Ovary (tissue), 9 donors: Measurements from ENCODE around the gene ITPKA. TPM values are rescaled to one million over a fixed set of nuclear protein-coding genes. Genes with fewer than 3 reads are reported as not detected.

Experiments used
- DNase-seq, 5 donors: peaks; one replicate each; pipeline ENCODE4 v3.0.0-alpha.2; 2019 to 2020
- H3K27ac ChIP-seq, 2 donors: fragments of 200-600 bp; one replicate each; pipeline versions ENCODE4 v1.5.1 to v1.8.0; 2019 to 2022
- H3K27me3 ChIP-seq: fragments of 200-600 bp; one replicate; pipeline ENCODE4 v1.8.0; 2022
- H3K36me3 ChIP-seq: fragments of 200-600 bp; sonication (generic); one replicate; pipeline ENCODE4 v1.5.1; 2019
- H3K4me1 ChIP-seq: one replicate; pipeline ENCODE4 v1.8.1; 2013; ENCODE audit warnings: mild to moderate bottlenecking, moderate library complexity; ENCODE audit not compliant: insufficient read depth
- H3K4me3 ChIP-seq: fragments of 200-600 bp; sonication (generic); one replicate; pipeline ENCODE4 v1.5.1; 2017
- H3K9me3 ChIP-seq, 2 donors: fragments of 200-600 bp in 1 of 2; sonication (generic) in 1 of 2; one replicate each; pipeline versions ENCODE4 v1.5.1 to v1.8.1; 2013 to 2019; ENCODE audit warnings: mild to moderate bottlenecking in 1 of 2, moderate library complexity in 1 of 2
- EP300 ChIP-seq: sonication (generic); formaldehyde crosslinking; IDR thresholded peaks from one replicate; pipeline ENCODE4 v1.6.1; 2017; ENCODE audit warnings: antibody characterized with exemption
- POLR2A ChIP-seq: fragments of 450-650 bp; IDR thresholded peaks from one replicate; pipeline ENCODE4 v1.6.1; 2017; ENCODE audit warnings: antibody characterized with exemption, mild to moderate bottlenecking, moderate library complexity
- WGBS, 3 donors: extraction: QIAGEN DNeasy Blood & Tissue Kit in 1 of 3; methylation state at CpG; one replicate each; pipeline versions ENCODE4 v1.1.5 to v1.1.7; 2013 to 2017; 5-methylcytosine and 5-hydroxymethylcytosine counted together
- intact Hi-C, 4 donors: fragments of 100-400 bp; cut with DNase I; formaldehyde crosslinking; loops; one replicate each; pipeline versions ENCODE4 v1.11.0 to v1.15.1; 2022 to 2023
- polyA plus RNA-seq, 2 donors: library from polyadenylated mRNA; stranded (reverse); fragments of 200-250 nt in 1 of 2; fragments of 350-450 nt in 1 of 2; fragmentation: Illumina TruSeq in 1 of 2; extraction: RNeasy Lipid Tissue Mini Kit (QIAGEN cat#74804) in 1 of 2; gene quantifications; one replicate each; pipeline ENCODE4 v1.2.3, GENCODE V29; 2013 to 2014
- total RNA-seq, 7 donors: library from RNA; depleted of rRNA in 2 of 7; stranded (reverse); fragments of >200 nt in 2 of 7; fragmentation: NEBNext Ultra II Directional in 3 of 7; extraction: Animal tissue kit (Norgen Biotek cat#: 25700) in 3 of 7; gene quantifications; one replicate each; pipeline versions ENCODE4 v1.1.0 to v1.2.4, GENCODE V29; 2016 to 2023
- TF ChIP-seq, protein P1 (sequence below), 3 donors: fragments of 450-650 bp in 2 of 3; fragments of 200-600 bp in 1 of 3; IDR thresholded peaks; one replicate each; pipeline versions ENCODE4 v1.5.1 to v1.8.0; 2016 to 2022; ENCODE audit warnings: antibody characterized with exemption in 3 of 3, mild to moderate bottlenecking in 1 of 3
- donor health status: DM: no; HTN: no; CAD: no; lungs with moderate emphysema.
- donor health status: DM: no; HTN: no; CAD: no.
- donor health status: Bipolar disorder and iron deficiency.
- donor health status: DM: yes; HTN: yes; CAD: no.
- donor health status: DM: no; HTN: no; CAD: no.
- donor health status: DM: yes; HTN: yes; CAD: no.

Gene ITPKA
- total and polyA plus RNA-seq, 9 donors: 0.11 to 0.82 (median 0.48) TPM

- 90 to 92% (median 91%) methylated on average over 11 of the region's 11 CpGs for WGBS, 3 donors
- no peaks in the 10 kb centered on the region for H3K4me1 ChIP-seq
- H3K4me3 ChIP-seq: no peak overlapping the region
- no peak overlapping the region for H3K27ac ChIP-seq
- H3K9me3 ChIP-seq: no peaks in the 10 kb centered on the region
- no peak for DNase-seq
- intact Hi-C loops: no loop called here
- no peaks in the 10 kb centered on the region for H3K36me3 ChIP-seq
- H3K27me3 ChIP-seq: no peaks in the 10 kb centered on the region
- TF ChIP-seq EP300 (no peak), POLR2A (no peak)
- TF ChIP-seq, protein P1, sequence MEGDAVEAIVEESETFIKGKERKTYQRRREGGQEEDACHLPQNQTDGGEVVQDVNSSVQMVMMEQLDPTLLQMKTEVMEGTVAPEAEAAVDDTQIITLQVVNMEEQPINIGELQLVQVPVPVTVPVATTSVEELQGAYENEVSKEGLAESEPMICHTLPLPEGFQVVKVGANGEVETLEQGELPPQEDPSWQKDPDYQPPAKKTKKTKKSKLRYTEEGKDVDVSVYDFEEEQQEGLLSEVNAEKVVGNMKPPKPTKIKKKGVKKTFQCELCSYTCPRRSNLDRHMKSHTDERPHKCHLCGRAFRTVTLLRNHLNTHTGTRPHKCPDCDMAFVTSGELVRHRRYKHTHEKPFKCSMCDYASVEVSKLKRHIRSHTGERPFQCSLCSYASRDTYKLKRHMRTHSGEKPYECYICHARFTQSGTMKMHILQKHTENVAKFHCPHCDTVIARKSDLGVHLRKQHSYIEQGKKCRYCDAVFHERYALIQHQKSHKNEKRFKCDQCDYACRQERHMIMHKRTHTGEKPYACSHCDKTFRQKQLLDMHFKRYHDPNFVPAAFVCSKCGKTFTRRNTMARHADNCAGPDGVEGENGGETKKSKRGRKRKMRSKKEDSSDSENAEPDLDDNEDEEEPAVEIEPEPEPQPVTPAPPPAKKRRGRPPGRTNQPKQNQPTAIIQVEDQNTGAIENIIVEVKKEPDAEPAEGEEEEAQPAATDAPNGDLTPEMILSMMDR (IDR thresholded peaks at IDR 0.05): no peak
Measured at GRCh38 chr15:41536866-41537265, 43.2 kb downstream of the ITPKA start.

GRCh38 chr15:41543521-41543870 is 49.8 kb downstream of the ITPKA start:
- no peaks in the 10 kb centered on the region for H3K9me3 ChIP-seq
- peak overlapping the region in 1 of 2 donors; percentile 5 for H3K27ac ChIP-seq
- intact Hi-C loops: no loop called here
- TF ChIP-seq EP300 (no peak), POLR2A (no peak)
- TF ChIP-seq, protein P1 (IDR thresholded peaks at IDR 0.05): no peak
- no peaks in the 10 kb centered on the region for H3K36me3 ChIP-seq
- no peaks in the 10 kb centered on the region for H3K27me3 ChIP-seq
- WGBS, 3 donors: 2 to 7% (median 5%) methylated on average over 8 of the region's 8 CpGs
- H3K4me3 ChIP-seq: peak overlapping the region; percentile 67
- DNase-seq: no peak
- H3K4me1 ChIP-seq: no peaks in the 10 kb centered on the region

DNA sequence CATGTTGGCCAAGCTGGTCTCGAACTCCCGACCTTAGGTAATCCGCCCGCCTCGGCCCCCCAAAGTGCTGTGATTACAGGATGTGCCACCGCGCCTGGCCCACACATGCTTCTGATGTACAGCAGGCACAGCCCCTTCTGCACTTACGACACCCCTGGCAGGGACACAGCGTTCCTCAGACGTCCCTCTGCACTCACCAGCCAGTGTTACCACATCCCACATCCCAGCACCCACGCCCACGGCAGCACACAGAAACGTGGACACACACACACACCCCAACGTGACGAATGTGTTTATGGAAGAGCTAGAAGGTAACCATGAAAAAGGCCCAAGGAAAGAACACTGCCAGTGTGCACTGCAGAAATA is 51.0 kb downstream of the ITPKA start:
- Histone ChIP-seq H3K4me1 (no peaks in the 10 kb centered on the region), H3K27me3 (no peaks in the 10 kb centered on the region), H3K9me3 (no peaks in the 10 kb centered on the region), H3K36me3 (no peaks in the 10 kb centered on the region), H3K4me3 (peak overlapping the region; percentile 67), H3K27ac (no peak overlapping the region)
- TF ChIP-seq EP300 (no peak), POLR2A (no peak)
- TF ChIP-seq, protein P1 (IDR thresholded peaks at IDR 0.05): no peak
- intact Hi-C loops: no loop called here
- peak; percentile 28 to 59 (median 37) for DNase-seq
- WGBS, 3 donors: 57 to 64% (median 62%) methylated on average over 15 of the region's 15 CpGs

GRCh38 chr15:41545218-41545617 is 51.5 kb downstream of the ITPKA start:
- TF ChIP-seq POLR2A: no peak
- TF ChIP-seq EP300: no peak
- TF ChIP-seq, protein P1 (IDR thresholded peaks at IDR 0.05): no peak

More at GRCh38 chr15:41545218-41545617, 51.5 kb downstream of the ITPKA start:
- Histone ChIP-seq H3K27ac (no peak overlapping the region), H3K4me3 (no peak overlapping the region), H3K9me3 (no peaks in the 10 kb centered on the region), H3K27me3 (no peaks in the 10 kb centered on the region), H3K36me3 (no peaks in the 10 kb centered on the region), H3K4me1 (no peaks in the 10 kb centered on the region)
- intact Hi-C loops: no loop called here
- DNase-seq: no peak
- 88 to 94% (median 91%) methylated on average over 3 of the region's 3 CpGs for WGBS, 3 donors
